ENCODE results near the gene NADK2.

NADK2 gene

GRCh38 chr5:36217988-36218387, 23.7 kb downstream of the NADK2 start:
- Histone ChIP-seq H3K4me1 (ENCODE audit: control insufficient read depth, insufficient read depth, low read length) (0 out of 2 replicates have a peak, but pooled peaks cover 2% of the 10 kb centered on the region), H3K36me3 (ENCODE audit: control insufficient read depth in 2 of 2, insufficient read depth in 1 of 2, low read length in 2 of 2) (peaks cover 16 to 26% of the 10 kb centered on the region in 2 experiments), H3K9me3 (ENCODE audit: control insufficient read depth, insufficient read depth, low read depth, low read length) (no peaks in the 10 kb centered on the region), H3K4me3 (ENCODE audit: low read depth, low read length) (no peak overlapping the region), H3K27ac (ENCODE audit: extremely low read depth, low read depth, low read length) (no peak overlapping the region)
- ChIA-PET CTCF (interaction anchor here (0.7 to 1.8 kb wide), 8 partner anchors 16 to 255 kb away, joined by 3 to 10 read pairs (median 6); partner anchors contain the start of gene NADK2), POLR2A (no interaction called here)
- TF ChIP-seq, protein P1, sequence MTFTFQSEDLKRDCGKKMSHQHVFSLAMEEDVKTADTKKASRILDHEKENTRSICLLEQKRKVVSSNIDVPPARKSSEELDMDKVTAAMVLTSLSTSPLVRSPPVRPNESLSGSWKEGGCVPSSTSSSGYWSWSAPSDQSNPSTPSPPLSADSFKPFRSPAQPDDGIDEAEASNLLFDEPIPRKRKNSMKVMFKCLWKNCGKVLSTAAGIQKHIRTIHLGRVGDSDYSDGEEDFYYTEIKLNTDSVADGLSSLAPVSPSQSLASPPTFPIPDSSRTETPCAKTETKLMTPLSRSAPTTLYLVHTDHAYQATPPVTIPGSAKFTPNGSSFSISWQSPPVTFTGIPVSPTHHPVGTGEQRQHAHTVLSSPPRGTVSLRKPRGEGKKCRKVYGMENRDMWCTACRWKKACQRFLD (tag by site-specific recombination; IDR thresholded peaks at IDR 0.05), result no peak
- TF ChIP-seq HOXA7 (CRISPR knock-in tag; IDR thresholded peaks at IDR 0.05; ENCODE audit: borderline replicate concordance) (no peak), ZSCAN5A (tag by site-specific recombination; IDR thresholded peaks at IDR 0.05) (no peak), ZBTB1 (tag by site-specific recombination; IDR thresholded peaks at IDR 0.05) (no peak), ZNF510 (tag by site-specific recombination; IDR thresholded peaks at IDR 0.05; ENCODE audit: insufficient replicate concordance) (no peak)
- TF ChIP-seq, protein P2, sequence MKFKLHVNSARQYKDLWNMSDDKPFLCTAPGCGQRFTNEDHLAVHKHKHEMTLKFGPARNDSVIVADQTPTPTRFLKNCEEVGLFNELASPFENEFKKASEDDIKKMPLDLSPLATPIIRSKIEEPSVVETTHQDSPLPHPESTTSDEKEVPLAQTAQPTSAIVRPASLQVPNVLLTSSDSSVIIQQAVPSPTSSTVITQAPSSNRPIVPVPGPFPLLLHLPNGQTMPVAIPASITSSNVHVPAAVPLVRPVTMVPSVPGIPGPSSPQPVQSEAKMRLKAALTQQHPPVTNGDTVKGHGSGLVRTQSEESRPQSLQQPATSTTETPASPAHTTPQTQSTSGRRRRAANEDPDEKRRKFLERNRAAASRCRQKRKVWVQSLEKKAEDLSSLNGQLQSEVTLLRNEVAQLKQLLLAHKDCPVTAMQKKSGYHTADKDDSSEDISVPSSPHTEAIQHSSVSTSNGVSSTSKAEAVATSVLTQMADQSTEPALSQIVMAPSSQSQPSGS (tag by site-specific recombination; IDR thresholded peaks at IDR 0.05; ENCODE audit: low read depth), result no peak

DNA sequence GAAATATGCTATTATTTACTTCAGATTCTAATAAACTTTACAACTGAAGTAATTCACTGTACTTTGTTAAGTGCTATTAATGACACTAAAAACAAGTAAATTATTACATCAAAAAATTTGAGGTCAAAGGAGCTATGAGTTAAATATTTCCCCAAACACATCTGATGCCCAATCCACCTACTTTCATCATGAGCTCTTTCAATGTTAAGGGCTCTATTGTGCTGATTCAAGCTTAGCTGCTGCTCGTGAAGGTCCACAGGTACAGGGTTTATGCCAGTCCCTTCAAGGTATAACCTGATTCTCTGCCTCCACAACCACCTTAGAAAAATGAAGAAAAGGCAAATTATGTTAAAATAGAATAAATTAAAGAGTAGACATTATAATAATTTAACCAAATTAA, 24.2 kb downstream of the NADK2 start:
- CTCF ChIA-PET, result interaction anchor here (1.0 to 1.6 kb wide), 6 partner anchors 20 to 254 kb away, joined by 3 to 7 read pairs (median 6); partner anchors contain the start of gene NADK2
- H3K4me1 ChIP-seq (ENCODE audit: control insufficient read depth, insufficient read depth, low read length), result 0 out of 2 replicates have a peak, but pooled peaks cover 2% of the 10 kb centered on the region
- TF ChIP-seq RBAK (tag by site-specific recombination; IDR thresholded peaks at IDR 0.05), result no peak
- TF ChIP-seq ZSCAN16 (tag by site-specific recombination; IDR thresholded peaks at IDR 0.05), result no peak
- TF ChIP-seq ZNF19 (tag by site-specific recombination; IDR thresholded peaks at IDR 0.05; ENCODE audit: low read depth), result no peak
- TF ChIP-seq ZNF529 (tag by site-specific recombination; IDR thresholded peaks at IDR 0.05; ENCODE audit: insufficient replicate concordance), result no peak
- TF ChIP-seq, protein P3, sequence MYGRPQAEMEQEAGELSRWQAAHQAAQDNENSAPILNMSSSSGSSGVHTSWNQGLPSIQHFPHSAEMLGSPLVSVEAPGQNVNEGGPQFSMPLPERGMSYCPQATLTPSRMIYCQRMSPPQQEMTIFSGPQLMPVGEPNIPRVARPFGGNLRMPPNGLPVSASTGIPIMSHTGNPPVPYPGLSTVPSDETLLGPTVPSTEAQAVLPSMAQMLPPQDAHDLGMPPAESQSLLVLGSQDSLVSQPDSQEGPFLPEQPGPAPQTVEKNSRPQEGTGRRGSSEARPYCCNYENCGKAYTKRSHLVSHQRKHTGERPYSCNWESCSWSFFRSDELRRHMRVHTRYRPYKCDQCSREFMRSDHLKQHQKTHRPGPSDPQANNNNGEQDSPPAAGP (tag by site-specific recombination; IDR thresholded peaks at IDR 0.05), result no peak
- no peak for TF ChIP-seq ZNF544 (tag by site-specific recombination; IDR thresholded peaks at IDR 0.05)
- no peak for TF ChIP-seq ZNF214 (tag by site-specific recombination; IDR thresholded peaks at IDR 0.05; ENCODE audit: borderline replicate concordance)
- no peak for TF ChIP-seq ZNF473 (tag by site-specific recombination; IDR thresholded peaks at IDR 0.05)
- TF ChIP-seq MYNN (tag by site-specific recombination; IDR thresholded peaks at IDR 0.05; ENCODE audit: borderline replicate concordance), result no peak
- TF ChIP-seq ZNF239 (tag by site-specific recombination; IDR thresholded peaks at IDR 0.05), result no peak
- TF ChIP-seq OSR2 (tag by site-specific recombination; IDR thresholded peaks at IDR 0.05), result no peak
- TF ChIP-seq KLF7 (tag by site-specific recombination; IDR thresholded peaks at IDR 0.05; ENCODE audit: borderline replicate concordance), result no peak
- peaks cover 16 to 30% of the 10 kb centered on the region in 2 experiments for H3K36me3 ChIP-seq (ENCODE audit: control insufficient read depth in 2 of 2, insufficient read depth in 1 of 2, low read length in 2 of 2)
- H3K9me3 ChIP-seq (ENCODE audit: control insufficient read depth, insufficient read depth, low read depth, low read length), result no peaks in the 10 kb centered on the region
- H3K27ac ChIP-seq (ENCODE audit: extremely low read depth, low read depth, low read length), result no peak overlapping the region
- POLR2A ChIA-PET, result no interaction called here
- no peak overlapping the region for H3K4me3 ChIP-seq (ENCODE audit: low read depth, low read length)
